Loucy (cell line): Measurements from ENCODE around the gene TSHZ2.

Experiments
- H2AFZ ChIP-seq: fragments of 200-600 bp; sonication (generic); 2 replicates; pipeline ENCODE4 v1.6.0; 2016; ENCODE audit warnings: antibody characterized with exemption, mild to moderate bottlenecking, low read length, moderate library complexity
- H3F3A ChIP-seq: fragments of 200-600 bp; 2 replicates; pipeline ENCODE4 v1.6.0; 2016; ENCODE audit warnings: antibody characterized with exemption, low read depth, mild to moderate bottlenecking
- H3K27me3 ChIP-seq: fragments of 200-600 bp; sonication (generic); 2 replicates; pipeline ENCODE4 v1.6.1; 2014; ENCODE audit warnings: low read length, mild to moderate bottlenecking; ENCODE audit not compliant: insufficient read depth, poor library complexity, severe bottlenecking
- H3K36me3 ChIP-seq: fragments of 200-600 bp; sonication (generic); 2 replicates; pipeline ENCODE4 v1.6.1; 2016; ENCODE audit warnings: low read length; ENCODE audit not compliant: insufficient read depth
- H3K4me1 ChIP-seq: fragments of 200-600 bp; sonication (generic); 2 replicates; pipeline ENCODE4 v1.5.1; 2014; ENCODE audit warnings: low read length, mild to moderate bottlenecking; ENCODE audit not compliant: insufficient read depth, poor library complexity, severe bottlenecking
- H3K4me2 ChIP-seq: fragments of 200-600 bp; sonication (generic); 2 replicates; pipeline ENCODE4 v1.6.0; 2014; ENCODE audit warnings: antibody characterized with exemption, low read length, low read depth, mild to moderate bottlenecking; ENCODE audit not compliant: poor library complexity, severe bottlenecking
- H3K4me3 ChIP-seq: fragments of 200-600 bp; sonication (generic); 2 replicates; pipeline ENCODE4 v1.5.1; 2014; ENCODE audit warnings: low read length, mild to moderate bottlenecking, mixed read lengths; ENCODE audit not compliant: poor library complexity, severe bottlenecking
- H3K79me2 ChIP-seq: fragments of 200-600 bp; sonication (generic); 2 replicates; pipeline ENCODE4 v1.6.1; 2014; ENCODE audit warnings: low read length; ENCODE audit not compliant: insufficient read depth
- H3K9ac ChIP-seq: fragments of 200-600 bp; sonication (generic); 2 replicates; pipeline ENCODE4 v1.6.0; 2014; ENCODE audit warnings: mild to moderate bottlenecking, low read depth, low read length, moderate library complexity; ENCODE audit not compliant: poor library complexity, severe bottlenecking
- H3K9me2 ChIP-seq: fragments of 200-600 bp; sonication (generic); replicated peaks from 2 replicates; pipeline ENCODE4 v1.6.1; 2016; ENCODE audit warnings: low read depth, low read length, mixed read lengths
- H3K9me3 ChIP-seq: fragments of 200-600 bp; sonication (generic); 2 replicates; pipeline ENCODE4 v1.6.1; 2014; ENCODE audit warnings: mild to moderate bottlenecking, antibody characterized with exemption, low read length, low read depth; ENCODE audit not compliant: insufficient read depth
- H4K20me1 ChIP-seq: fragments of 200-600 bp; sonication (generic); 2 replicates; pipeline ENCODE4 v1.6.0; 2014; ENCODE audit warnings: antibody characterized with exemption, low read length, mild to moderate bottlenecking; ENCODE audit not compliant: insufficient read depth, poor library complexity, severe bottlenecking
- EZH2phosphoT487 ChIP-seq: fragments of 200-600 bp; IDR thresholded peaks from 2 replicates; pipeline ENCODE4 v1.6.1; 2018; ENCODE audit warnings: antibody characterized with exemption, mild to moderate bottlenecking, moderate library complexity, borderline replicate concordance
- TF ChIP-seq, protein P1 (sequence below): fragments of 200-600 bp; sonication (generic); conservative IDR thresholded peaks from 2 replicates; pipeline ENCODE4 v1.5.1; 2014; ENCODE audit warnings: mild to moderate bottlenecking, antibody characterized with exemption, low read length

The TSHZ2 gene

DNA sequence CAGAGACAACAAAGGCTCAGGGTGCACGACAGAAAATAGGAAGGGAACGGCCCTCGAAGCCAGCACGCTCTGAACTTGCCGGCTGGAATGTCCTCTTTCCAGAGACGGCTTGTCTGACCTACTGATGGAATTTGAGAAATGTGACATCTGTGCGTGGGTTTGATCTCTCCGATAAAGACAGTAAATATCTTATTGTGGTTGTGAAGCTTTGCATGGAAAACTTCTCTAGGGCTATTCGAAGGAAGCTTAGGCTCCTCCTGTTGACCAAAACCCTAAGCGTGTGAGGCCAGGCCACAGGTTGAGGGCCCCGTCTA, 374.1 kb downstream of the TSHZ2 start:
- Histone ChIP-seq H3K4me3 (no peak overlapping the region), H3K27me3 (no peaks in the 10 kb centered on the region), H3K9me2 (no peaks in the 10 kb centered on the region), H3K36me3 (no peaks in the 10 kb centered on the region), H3K79me2 (no peaks in the 10 kb centered on the region), H3K9me3 (no peaks in the 10 kb centered on the region), H3K4me2 (no peak overlapping the region), H3K9ac (no peak overlapping the region), H2AFZ (no peak overlapping the region), H4K20me1 (no peaks in the 10 kb centered on the region), H3K4me1 (no peaks in the 10 kb centered on the region), H3F3A (no peaks in the 10 kb centered on the region)
- TF ChIP-seq EZH2phosphoT487: no peak
- TF ChIP-seq, protein P1, sequence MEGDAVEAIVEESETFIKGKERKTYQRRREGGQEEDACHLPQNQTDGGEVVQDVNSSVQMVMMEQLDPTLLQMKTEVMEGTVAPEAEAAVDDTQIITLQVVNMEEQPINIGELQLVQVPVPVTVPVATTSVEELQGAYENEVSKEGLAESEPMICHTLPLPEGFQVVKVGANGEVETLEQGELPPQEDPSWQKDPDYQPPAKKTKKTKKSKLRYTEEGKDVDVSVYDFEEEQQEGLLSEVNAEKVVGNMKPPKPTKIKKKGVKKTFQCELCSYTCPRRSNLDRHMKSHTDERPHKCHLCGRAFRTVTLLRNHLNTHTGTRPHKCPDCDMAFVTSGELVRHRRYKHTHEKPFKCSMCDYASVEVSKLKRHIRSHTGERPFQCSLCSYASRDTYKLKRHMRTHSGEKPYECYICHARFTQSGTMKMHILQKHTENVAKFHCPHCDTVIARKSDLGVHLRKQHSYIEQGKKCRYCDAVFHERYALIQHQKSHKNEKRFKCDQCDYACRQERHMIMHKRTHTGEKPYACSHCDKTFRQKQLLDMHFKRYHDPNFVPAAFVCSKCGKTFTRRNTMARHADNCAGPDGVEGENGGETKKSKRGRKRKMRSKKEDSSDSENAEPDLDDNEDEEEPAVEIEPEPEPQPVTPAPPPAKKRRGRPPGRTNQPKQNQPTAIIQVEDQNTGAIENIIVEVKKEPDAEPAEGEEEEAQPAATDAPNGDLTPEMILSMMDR: no peak

DNA sequence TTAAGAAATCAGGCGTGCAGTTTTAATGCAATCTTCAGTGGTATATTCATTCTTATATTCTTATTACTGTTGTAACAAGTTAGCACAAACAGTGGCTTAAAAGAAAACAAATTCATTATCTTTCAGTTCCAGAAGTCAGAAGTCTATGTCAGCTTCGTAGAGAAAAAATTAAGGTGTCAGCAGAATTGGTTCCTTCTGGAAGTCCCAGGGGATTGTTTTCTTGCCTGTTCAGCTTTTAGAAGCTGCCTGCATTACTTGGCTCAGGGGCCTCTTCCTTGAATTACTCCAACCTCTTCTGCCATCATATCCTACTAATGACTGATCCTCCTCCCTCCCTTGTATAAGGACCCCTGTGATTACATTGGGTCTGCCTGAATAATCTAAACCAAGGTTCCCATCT, 377.6 kb downstream of the TSHZ2 start:
- no peaks in the 10 kb centered on the region for H3K36me3 ChIP-seq
- H3K9ac ChIP-seq: no peak overlapping the region
- H3K9me3 ChIP-seq: no peaks in the 10 kb centered on the region
- H3K79me2 ChIP-seq: no peaks in the 10 kb centered on the region
- H3K27me3 ChIP-seq: no peaks in the 10 kb centered on the region
- H4K20me1 ChIP-seq: no peaks in the 10 kb centered on the region
- no peaks in the 10 kb centered on the region for H3F3A ChIP-seq
- TF ChIP-seq EZH2phosphoT487: no peak
- TF ChIP-seq, protein P1: no peak
- no peak overlapping the region for H3K4me3 ChIP-seq
- no peak overlapping the region for H2AFZ ChIP-seq
- no peak overlapping the region for H3K4me2 ChIP-seq
- no peaks in the 10 kb centered on the region for H3K9me2 ChIP-seq
- no peaks in the 10 kb centered on the region for H3K4me1 ChIP-seq

DNA sequence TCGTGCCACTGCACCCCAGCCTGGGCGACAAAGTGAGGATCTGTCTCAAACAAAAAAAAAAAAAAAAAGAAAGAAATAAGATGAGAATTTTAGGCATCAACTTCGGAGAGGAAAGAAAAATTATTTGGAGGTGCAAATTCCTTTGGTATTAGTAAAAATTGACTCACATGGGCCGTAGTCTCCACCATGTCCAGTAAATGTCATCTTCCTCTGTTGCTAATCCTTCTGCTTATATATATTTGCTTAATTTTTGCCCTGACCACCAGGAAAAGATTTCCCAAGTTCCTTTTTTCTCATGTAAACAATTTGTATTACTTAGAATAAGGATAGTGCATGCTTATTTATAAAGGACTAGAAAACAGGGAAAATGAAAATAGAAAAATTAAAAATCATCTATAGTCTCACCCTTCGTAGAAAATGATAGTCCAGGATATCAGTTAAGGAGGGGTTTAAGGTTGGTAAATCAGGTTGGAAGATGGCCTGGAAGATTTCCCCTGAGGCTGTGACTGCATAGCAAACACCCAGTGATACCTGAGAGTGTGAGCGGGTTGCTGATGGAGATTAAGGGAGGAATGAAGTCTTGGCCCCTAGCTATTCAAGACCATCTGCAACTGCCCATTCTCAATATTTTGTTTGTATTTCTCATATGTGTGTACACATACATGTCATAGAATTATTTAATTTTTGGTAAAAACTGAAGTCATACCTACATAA, 380.7 kb downstream of the TSHZ2 start:
- no peaks in the 10 kb centered on the region for H3F3A ChIP-seq
- no peaks in the 10 kb centered on the region for H3K9me2 ChIP-seq
- H3K79me2 ChIP-seq: no peaks in the 10 kb centered on the region
- H4K20me1 ChIP-seq: no peaks in the 10 kb centered on the region
- H3K4me2 ChIP-seq: no peak overlapping the region
- H3K4me3 ChIP-seq: no peak overlapping the region
- no peak overlapping the region for H3K9ac ChIP-seq
- no peaks in the 10 kb centered on the region for H3K27me3 ChIP-seq
- H3K9me3 ChIP-seq: no peaks in the 10 kb centered on the region
- TF ChIP-seq, protein P1: no peak
- TF ChIP-seq EZH2phosphoT487: no peak
- H3K4me1 ChIP-seq: no peaks in the 10 kb centered on the region
- H2AFZ ChIP-seq: no peak overlapping the region
- no peaks in the 10 kb centered on the region for H3K36me3 ChIP-seq
